ENCODE data around the gene AGO3.

- TF ChIP-seq CTCF (IDR thresholded peaks at IDR 0.05), result no peak
- TF ChIP-seq POLR2AphosphoS5 (IDR thresholded peaks at IDR 0.05; ENCODE audit: low read depth, low read length), result no peak
Measured at GRCh38 chr1:36101546-36101945, 170.6 kb downstream of the AGO3 start.

Data from Panc1 (cell line).